ENCODE data around the gene UBE2Z. TPM values are rescaled to one million over a fixed set of nuclear protein-coding genes. Genes with fewer than 3 reads are reported as not detected.
A peak's percentile ranks its signal among the peaks of the same experiment; 100 is the strongest.
"Not testable (repeated sequence)": the region's sequence is repeated elsewhere in the genome, so short reads cannot be mapped to it uniquely, and the experiment has no call there.

Gene UBE2Z
- total RNA-seq, result 37.9 TPM

DNA sequence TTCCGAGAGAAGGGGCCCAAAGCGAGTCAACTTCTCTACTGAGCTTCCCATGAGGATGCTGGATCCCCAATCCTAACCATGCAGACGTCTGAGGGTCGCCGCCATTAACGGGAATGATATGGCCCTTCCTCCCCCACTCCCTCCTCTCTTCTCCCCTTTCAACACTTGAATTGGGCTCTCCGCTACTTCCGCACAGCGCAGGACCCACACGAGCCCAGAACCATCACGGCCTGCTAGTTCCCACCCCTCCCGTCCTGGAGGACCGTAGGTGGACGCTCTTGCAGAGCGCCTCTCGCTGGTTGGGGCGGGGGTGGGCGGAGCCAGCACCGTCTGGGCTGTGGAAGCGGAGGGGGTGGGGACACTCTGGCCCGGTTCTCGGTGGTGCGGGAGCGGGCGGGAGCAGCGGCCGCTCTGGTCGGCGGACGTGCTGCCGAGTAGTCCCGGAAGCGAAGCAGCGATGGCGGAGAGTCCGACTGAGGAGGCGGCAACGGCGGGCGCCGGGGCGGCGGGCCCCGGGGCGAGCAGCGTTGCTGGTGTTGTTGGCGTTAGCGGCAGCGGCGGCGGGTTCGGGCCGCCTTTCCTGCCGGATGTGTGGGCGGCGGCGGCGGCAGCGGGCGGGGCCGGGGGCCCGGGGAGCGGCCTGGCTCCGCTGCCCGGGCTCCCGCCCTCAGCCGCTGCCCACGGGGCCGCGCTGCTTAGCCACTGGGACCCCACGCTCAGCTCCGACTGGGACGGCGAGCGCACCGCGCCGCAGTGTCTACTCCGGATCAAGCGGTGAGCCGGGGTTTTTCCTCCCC is at the start of gene UBE2Z:
TSS of gene UBE2Z (plus strand) at position 361 of the 797 bp plus-strand sequence. CDS start at position 458, 97 bp downstream.
- DNase-seq, result peak; percentile 93

GRCh38 chr17:48860034-48860433 is 48.2 kb upstream of the UBE2Z start:
- DNase-seq, result no peak

GRCh38 chr17:48860456-48860855 is 47.8 kb upstream of the UBE2Z start:
- DNase-seq, result no peak

GRCh38 chr17:48868916-48869500 is 39.2 kb upstream of the UBE2Z start:
- DNase-seq, result no peak

DNA sequence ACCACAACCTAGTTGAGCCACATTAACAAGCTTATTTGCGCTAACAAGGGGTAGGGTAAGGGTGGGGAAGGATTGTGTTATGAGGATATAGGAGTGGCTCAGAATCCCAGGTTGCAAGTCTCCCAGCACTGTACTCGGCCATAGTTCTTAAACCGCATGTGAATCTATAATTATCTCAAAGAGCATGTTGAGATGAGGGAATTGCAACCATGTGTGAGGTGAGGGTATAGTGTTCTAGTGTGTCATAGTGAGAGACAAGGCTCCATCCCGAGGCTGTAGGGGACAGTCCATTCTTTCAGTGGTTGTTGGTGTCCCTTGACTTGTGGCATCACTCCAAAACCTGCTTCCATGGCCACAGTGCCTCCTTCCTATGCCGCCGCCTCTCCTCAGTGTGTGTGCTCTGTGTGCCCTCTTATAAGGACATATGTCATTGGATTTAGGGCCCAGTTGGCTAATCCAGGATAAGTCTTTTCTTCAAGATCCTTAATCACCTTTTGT is 38.3 kb upstream of the UBE2Z start:
- no peak for DNase-seq

GRCh38 chr17:48871035-48871550 is 37.1 kb upstream of the UBE2Z start:
- no peak for DNase-seq

DNA sequence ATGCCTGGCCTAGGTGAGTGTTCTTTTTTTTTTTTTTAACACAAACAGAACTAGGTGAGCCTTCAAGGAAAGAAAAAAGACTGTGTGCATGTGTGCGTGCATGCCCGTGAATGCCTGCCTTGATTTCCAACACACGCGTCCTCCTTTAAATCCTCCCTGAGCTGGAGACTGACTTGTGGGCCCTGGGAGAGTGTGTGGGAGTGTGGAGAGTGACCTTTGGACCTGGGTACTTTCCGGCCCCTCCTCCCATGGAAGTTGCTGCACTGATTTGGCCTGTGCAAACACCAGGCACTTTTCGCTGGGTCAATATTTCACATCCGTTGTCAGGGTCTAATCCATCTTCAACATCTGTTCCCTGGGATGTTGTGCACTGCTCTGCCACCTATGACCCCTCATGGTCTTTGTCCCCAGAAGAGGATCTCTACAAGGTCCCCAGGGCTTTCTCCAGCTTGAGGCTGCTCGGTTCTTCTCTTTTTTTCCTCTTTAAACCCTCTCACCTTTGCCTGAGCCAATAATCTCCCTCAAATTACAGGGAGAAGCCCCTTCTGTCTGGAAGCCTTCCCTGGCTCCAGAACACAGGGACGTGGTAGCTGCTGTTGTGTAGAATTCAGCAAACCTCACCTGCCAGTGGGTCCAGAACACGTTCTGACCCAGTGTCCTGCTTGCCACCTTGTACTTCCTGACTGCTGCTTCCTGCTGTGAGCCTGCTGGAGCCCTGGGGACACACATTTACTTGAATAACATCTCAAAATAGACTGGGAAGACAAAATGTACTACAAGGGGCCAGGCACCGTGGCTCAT is 36.5 kb upstream of the UBE2Z start:
- no peak for DNase-seq

- DNase-seq, result not testable (repeated sequence)
Observed at GRCh38 chr17:48872409-48872808, 35.8 kb upstream of the UBE2Z start.

- no peak for DNase-seq
Observed at GRCh38 chr17:48873209-48873608, 35.0 kb upstream of the UBE2Z start.

GRCh38 chr17:48873696-48874443 is 34.3 kb upstream of the UBE2Z start:
- no peak for DNase-seq

DNA sequence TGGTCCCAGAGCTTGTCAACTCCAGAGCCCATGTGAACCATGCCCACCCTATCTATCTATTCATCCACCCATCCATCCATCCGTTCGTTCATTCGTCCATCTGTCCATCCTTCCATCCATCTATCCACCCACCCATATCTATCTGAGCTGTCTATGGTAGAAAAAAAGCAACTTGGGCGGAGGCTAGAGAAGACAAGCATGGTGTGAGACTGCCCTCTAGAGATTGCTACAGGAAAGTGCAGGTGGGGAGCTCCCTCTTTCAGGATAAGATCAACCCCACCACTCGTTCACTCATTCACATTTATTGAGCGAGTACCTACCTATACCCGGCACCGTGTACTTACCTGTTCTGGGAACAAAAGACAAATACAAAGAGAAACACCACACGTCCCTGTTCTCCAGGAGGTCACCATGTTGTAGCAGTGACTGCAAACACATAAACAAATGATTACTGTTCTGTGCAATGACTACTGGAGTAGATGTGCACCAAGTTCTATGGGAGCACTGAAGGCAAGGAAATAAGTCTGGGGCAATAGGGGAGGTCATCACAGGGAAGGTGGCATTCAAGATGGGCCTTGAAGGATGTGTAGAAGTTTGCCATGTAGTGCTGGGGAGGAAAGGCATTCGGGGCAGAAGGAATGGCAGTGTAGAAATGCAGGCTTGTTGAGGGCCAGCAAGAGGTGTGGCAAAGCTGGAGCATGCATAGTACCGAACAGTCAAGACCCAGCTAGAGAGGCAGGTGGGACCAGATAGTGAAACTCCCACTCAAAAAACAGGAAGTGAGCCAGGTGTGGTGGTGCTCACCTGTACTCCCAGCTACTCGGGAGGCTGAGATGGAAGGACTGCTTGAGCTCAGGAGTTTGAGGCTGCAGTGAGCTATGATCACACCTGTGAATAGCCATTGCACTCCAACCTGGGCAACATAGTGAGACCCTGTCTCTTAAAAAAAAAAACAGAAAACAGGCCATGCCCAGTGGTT is 29.0 kb upstream of the UBE2Z start:
- peak; percentile 61 for DNase-seq

DNA sequence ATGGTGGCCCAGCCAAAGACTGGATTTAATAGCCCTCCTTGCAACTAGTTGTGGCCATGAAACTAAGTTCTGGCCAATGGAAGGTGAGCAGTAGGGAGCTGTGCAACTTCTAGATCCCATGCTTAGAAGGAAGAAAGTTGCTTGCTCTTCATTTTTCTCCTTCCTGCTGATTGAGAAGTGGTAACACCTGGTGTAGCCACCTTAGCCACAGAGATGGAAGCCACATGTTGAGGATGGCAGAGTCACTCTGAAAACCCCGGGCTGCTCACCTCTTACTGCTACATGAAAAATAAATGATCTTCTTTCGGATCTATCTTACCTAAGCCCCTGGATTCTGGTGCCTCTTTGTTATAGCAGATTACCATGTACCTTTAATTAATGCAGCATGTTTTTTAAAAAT is 25.9 kb upstream of the UBE2Z start:
- DNase-seq, result no peak

- no peak for DNase-seq
Observed at GRCh38 chr17:48883171-48883570, 25.0 kb upstream of the UBE2Z start.

DNA sequence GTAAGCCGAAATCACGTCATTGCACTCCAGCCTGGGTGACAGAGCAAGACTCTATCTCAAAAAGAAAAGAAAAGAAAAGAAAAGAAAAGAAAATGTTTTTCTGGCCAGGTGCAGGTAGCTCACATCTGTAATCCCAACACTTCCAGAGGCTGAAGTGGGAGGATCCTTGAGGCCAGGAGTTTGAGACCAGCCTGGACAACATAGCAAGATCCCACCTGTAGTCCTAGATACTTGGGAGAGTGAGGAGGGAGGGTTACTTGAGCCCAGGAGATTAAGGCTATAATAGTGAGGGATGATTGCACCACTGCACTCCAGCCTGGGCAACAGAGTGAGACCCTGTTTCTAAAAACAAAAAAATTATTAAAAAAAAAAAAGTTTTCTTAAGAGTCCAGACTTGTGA is 18.1 kb upstream of the UBE2Z start:
- no peak for DNase-seq

- DNase-seq, result no peak
Observed at GRCh38 chr17:48892940-48893645, 15.1 kb upstream of the UBE2Z start.

DNA sequence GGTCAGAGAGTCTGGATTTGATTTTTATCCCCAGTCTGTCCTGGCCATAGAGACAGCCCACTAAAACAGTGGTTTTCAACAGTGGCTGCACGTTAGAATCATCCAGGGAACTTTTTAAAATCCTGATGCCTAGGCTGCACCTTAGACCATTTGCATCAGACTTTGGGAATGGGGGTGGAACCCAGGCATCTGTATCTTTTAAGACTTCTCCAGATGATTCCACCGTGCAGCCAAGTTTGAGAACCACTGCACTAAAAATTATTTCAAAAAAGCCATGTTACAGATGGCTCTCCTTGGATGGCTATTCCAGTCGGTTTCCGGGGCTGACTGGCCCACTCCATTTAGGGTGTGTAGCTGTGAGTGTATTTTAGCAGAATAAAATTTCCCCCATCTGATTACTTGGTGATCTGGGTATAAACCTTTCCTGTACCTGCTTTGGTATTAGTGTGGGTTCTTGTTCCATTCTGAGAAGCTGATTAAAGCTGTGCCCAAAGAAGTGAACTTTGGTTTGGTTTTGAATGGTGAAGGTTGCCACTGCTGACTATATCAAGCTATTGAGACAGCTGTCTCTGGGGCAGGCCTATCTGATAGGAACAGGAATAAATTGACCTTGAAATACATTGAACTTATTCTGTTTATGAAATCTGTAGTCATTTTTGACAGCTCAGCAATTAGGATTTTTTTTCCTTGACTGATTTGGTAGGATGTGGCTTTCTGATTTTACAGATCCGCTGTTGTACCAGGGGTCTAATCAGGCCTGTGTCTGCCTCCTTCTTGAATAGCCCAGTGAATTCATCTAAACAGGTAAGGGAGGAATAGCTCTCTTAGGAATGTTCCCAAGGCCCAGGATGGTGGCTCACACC is 14.3 kb upstream of the UBE2Z start:
- no peak for DNase-seq

- DNase-seq, result no peak
Observed at GRCh38 chr17:48894886-48895285, 13.3 kb upstream of the UBE2Z start.

GRCh38 chr17:48901241-48901640 is 7.0 kb upstream of the UBE2Z start:
- no peak for DNase-seq

GRCh38 chr17:48903401-48903800 is 4.8 kb upstream of the UBE2Z start:
- DNase-seq, result no peak
